ENCODE measurements around the gene TSHR.
"Not testable (repeated sequence)": the region's sequence is repeated elsewhere in the genome, so short reads cannot be mapped to it uniquely, and the experiment has no call there.

DNA sequence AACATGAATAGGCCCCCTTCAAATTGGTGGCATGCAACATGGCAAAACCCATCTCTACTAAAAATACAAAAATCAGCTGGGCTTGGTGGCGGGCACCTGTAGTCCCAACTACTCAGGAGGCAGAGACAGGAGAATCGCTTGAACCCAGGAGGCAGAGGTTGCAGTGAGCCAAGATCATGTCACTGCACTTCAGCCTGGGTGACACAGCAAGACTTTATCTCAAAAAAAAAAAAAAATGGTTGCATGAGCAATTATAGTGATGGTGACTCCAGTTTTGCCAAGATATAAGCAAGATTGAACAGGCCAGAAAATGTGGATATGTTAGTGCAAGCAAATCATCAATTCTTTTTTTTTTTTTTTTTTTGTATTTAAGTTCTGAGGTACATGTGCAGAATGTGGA, 63.7 kb downstream of the TSHR start:
- TF ChIP-seq, protein P1, sequence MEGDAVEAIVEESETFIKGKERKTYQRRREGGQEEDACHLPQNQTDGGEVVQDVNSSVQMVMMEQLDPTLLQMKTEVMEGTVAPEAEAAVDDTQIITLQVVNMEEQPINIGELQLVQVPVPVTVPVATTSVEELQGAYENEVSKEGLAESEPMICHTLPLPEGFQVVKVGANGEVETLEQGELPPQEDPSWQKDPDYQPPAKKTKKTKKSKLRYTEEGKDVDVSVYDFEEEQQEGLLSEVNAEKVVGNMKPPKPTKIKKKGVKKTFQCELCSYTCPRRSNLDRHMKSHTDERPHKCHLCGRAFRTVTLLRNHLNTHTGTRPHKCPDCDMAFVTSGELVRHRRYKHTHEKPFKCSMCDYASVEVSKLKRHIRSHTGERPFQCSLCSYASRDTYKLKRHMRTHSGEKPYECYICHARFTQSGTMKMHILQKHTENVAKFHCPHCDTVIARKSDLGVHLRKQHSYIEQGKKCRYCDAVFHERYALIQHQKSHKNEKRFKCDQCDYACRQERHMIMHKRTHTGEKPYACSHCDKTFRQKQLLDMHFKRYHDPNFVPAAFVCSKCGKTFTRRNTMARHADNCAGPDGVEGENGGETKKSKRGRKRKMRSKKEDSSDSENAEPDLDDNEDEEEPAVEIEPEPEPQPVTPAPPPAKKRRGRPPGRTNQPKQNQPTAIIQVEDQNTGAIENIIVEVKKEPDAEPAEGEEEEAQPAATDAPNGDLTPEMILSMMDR (IDR thresholded peaks at IDR 0.05; ENCODE audit: poor library complexity), result not testable (repeated sequence)
- not testable (repeated sequence) for TF ChIP-seq EZH2phosphoT487 (IDR thresholded peaks at IDR 0.05; ENCODE audit: low read depth, severe bottlenecking, unreplicated experiment)
